H1 (cell line): ENCODE data around the gene CWC25. TPM values are rescaled to one million over a fixed set of nuclear protein-coding genes. Genes with fewer than 3 reads are reported as not detected.

ENCODE experiments used
- CTCF ChIA-PET: fragments of 300-600 bp; sonication (Branson Sonifier 250); formaldehyde crosslinking; loops from one replicate; lab custom pipeline; 2021; ENCODE audit not compliant: partially characterized antibody; lab: Charles Lee
- POLR2A ChIA-PET: fragments of 300-600 bp; sonication (Branson Sonifier 250); formaldehyde crosslinking; loops from one replicate; lab custom pipeline; 2021; ENCODE audit warnings: inconsistent platforms; ENCODE audit not compliant: partially characterized antibody; lab: Charles Lee
- DNase-seq, 2 experiments: peaks; one replicate each; pipeline versions ENCODE4 v3.0.0 to v3.0.0-alpha.2; 2010 to 2022; ENCODE audit warnings: low spot score in 2 of 2, low read depth in 1 of 2, mixed read lengths in 1 of 2
- FAIRE-seq: peaks from 2 replicates; lab custom pipeline; 2011; peaks lifted over from hg19 to GRCh38; lab: Jason Lieb, UNC
- H2AFZ ChIP-seq: 2 replicates; pipeline ENCODE4 v1.8.1; 2012; ENCODE audit warnings: low read length, inconsistent platforms
- H2AK5ac ChIP-seq: 2 replicates; pipeline ENCODE4 v1.6.1; 2013; ENCODE audit warnings: low read depth, low read length
- H2BK120ac ChIP-seq: replicated peaks from 2 replicates; pipeline ENCODE3; 2013; ENCODE audit warnings: low read depth, low read length, inconsistent platforms
- H2BK12ac ChIP-seq: 2 replicates; pipeline ENCODE4 v1.6.1; 2013; ENCODE audit warnings: low read depth, low read length
- H2BK15ac ChIP-seq: 2 replicates; pipeline ENCODE4 v1.6.1; 2013; ENCODE audit warnings: low read length
- H2BK20ac ChIP-seq: 2 replicates; pipeline ENCODE4 v1.6.1; 2013; ENCODE audit warnings: low read length
- H2BK5ac ChIP-seq: 2 replicates; pipeline ENCODE4 v1.6.1; 2013; ENCODE audit warnings: low read depth, low read length
- H3K14ac ChIP-seq: 2 replicates; pipeline ENCODE4 v1.6.1; 2013; ENCODE audit warnings: inconsistent platforms; ENCODE audit not compliant: insufficient read length
- H3K18ac ChIP-seq: 2 replicates; pipeline ENCODE4 v1.6.1; 2013; ENCODE audit warnings: low read length; ENCODE audit errors: extremely low read depth
- H3K23ac ChIP-seq: 2 replicates; pipeline ENCODE4 v1.6.1; 2013; ENCODE audit warnings: inconsistent platforms; ENCODE audit not compliant: insufficient read length
- H3K23me2 ChIP-seq: 2 replicates; pipeline ENCODE4 v1.6.1; 2013; ENCODE audit warnings: low read depth, low read length
- H3K27ac ChIP-seq: 2 replicates; pipeline ENCODE4 v1.6.1; 2011; ENCODE audit warnings: low read depth, low read length, inconsistent platforms
- H3K27me3 ChIP-seq, 4 experiments: replicated peaks in 1 of 4; 1 replicate in 1 of 4; 2 replicates in 3 of 4; pipeline versions ENCODE4 v1.6.1 to v1.8.1; 2011 to 2013; ENCODE audit warnings: low read length in 3 of 4, mild to moderate bottlenecking in 3 of 4, inconsistent platforms in 2 of 4, mixed read lengths in 2 of 4, moderate library complexity in 1 of 4; ENCODE audit not compliant: control insufficient read depth in 3 of 4, insufficient read depth in 3 of 4; ENCODE audit errors: extremely low read depth in 1 of 4
- H3K36me3 ChIP-seq, 4 experiments: 2 replicates each; pipeline versions ENCODE4 v1.6.1 to v1.8.1; 2011 to 2013; ENCODE audit warnings: mild to moderate bottlenecking in 4 of 4, low read length in 3 of 4, moderate library complexity in 2 of 4, control low read depth in 1 of 4, inconsistent platforms in 1 of 4; ENCODE audit not compliant: insufficient read depth in 4 of 4, control insufficient read depth in 2 of 4
- H3K4ac ChIP-seq: replicated peaks from 2 replicates; pipeline ENCODE3; 2013; ENCODE audit warnings: low read length, low read depth, mixed read lengths, inconsistent platforms; ENCODE audit not compliant: insufficient read length
- H3K4me1 ChIP-seq, 4 experiments: replicated peaks in 1 of 4; 1 replicate in 1 of 4; 2 replicates in 3 of 4; pipeline versions ENCODE4 v1.6.1 to v1.8.1; 2011 to 2013; ENCODE audit warnings: low read length in 3 of 4, inconsistent platforms in 2 of 4, mixed read lengths in 1 of 4; ENCODE audit not compliant: insufficient read depth in 4 of 4, control insufficient read depth in 3 of 4
- H3K4me2 ChIP-seq, 2 experiments: 2 replicates each; pipeline versions ENCODE4 v1.6.1 to v1.8.1; 2011 to 2013; ENCODE audit warnings: low read depth in 2 of 2, low read length in 2 of 2, control low read depth in 1 of 2, inconsistent platforms in 1 of 2, mild to moderate bottlenecking in 1 of 2; ENCODE audit not compliant: insufficient read depth in 1 of 2
- H3K4me3 ChIP-seq, 4 experiments: fragments of 200-600, 300-600 bp in 1 of 4; sonication (generic), shearing (Covaris generic), sonication (Bioruptor Twin) in 1 of 4; 2 replicates each; pipeline versions ENCODE4 v1.5.1 to v1.8.1; 2011 to 2016; ENCODE audit warnings: low read length in 4 of 4, low read depth in 3 of 4, control low read depth in 2 of 4, inconsistent platforms in 2 of 4, mild to moderate bottlenecking in 2 of 4, mixed read lengths in 1 of 4, moderate library complexity in 1 of 4; ENCODE audit not compliant: insufficient read depth in 2 of 4; ENCODE audit errors: extremely low read depth in 1 of 4
- H3K56ac ChIP-seq: replicated peaks from 2 replicates; pipeline ENCODE3; 2013; ENCODE audit warnings: low read depth, mild to moderate bottlenecking, mixed read lengths, low read length, inconsistent platforms; ENCODE audit not compliant: insufficient read length
- H3K79me1 ChIP-seq: 2 replicates; pipeline ENCODE4 v1.6.1; 2013; ENCODE audit warnings: low read depth, low read length, control low read depth
- H3K79me2 ChIP-seq, 2 experiments: 2 replicates each; pipeline versions ENCODE4 v1.6.1 to v1.8.1; 2012 to 2013; ENCODE audit warnings: low read length in 2 of 2, mild to moderate bottlenecking in 2 of 2, inconsistent platforms in 1 of 2; ENCODE audit not compliant: insufficient read depth in 2 of 2, control insufficient read depth in 1 of 2
- H3K9ac ChIP-seq, 4 experiments: replicated peaks in 1 of 4; 1 replicate in 1 of 4; 2 replicates in 3 of 4; pipeline versions ENCODE4 v1.6.1 to v1.8.1; 2011 to 2013; ENCODE audit warnings: low read depth in 3 of 4, low read length in 3 of 4, control low read depth in 2 of 4, mild to moderate bottlenecking in 2 of 4, moderate library complexity in 2 of 4, inconsistent platforms in 1 of 4; ENCODE audit errors: extremely low read depth in 1 of 4
- H3K9me3 ChIP-seq, 2 experiments: 2 replicates each; pipeline versions ENCODE4 v1.6.1 to v1.8.1; 2012 to 2013; ENCODE audit warnings: mild to moderate bottlenecking in 2 of 2, moderate library complexity in 2 of 2, control low read depth in 1 of 2, inconsistent platforms in 1 of 2, low read depth in 1 of 2, low read length in 1 of 2, mixed read lengths in 1 of 2; ENCODE audit not compliant: insufficient read depth in 2 of 2
- H4K20me1 ChIP-seq, 2 experiments: replicated peaks in 1 of 2; 2 replicates each; pipeline versions ENCODE3 to v1.8.1; 2011 to 2013; ENCODE audit warnings: inconsistent platforms in 2 of 2, low read length in 2 of 2, mild to moderate bottlenecking in 1 of 2; ENCODE audit not compliant: insufficient read depth in 2 of 2, control insufficient read depth in 1 of 2
- H4K5ac ChIP-seq: 2 replicates; pipeline ENCODE4 v1.6.1; 2013; ENCODE audit warnings: low read length, low read depth, mixed read lengths, inconsistent platforms; ENCODE audit not compliant: insufficient read length
- H4K8ac ChIP-seq: 2 replicates; pipeline ENCODE4 v1.8.0; 2013; ENCODE audit warnings: mild to moderate bottlenecking, moderate library complexity, low read length, inconsistent platforms; ENCODE audit not compliant: insufficient read depth; ENCODE audit errors: extremely low read depth
- H4K91ac ChIP-seq: replicated peaks from 2 replicates; pipeline ENCODE3; 2013; ENCODE audit warnings: low read length, mixed read lengths, inconsistent platforms; ENCODE audit not compliant: insufficient read length
- BACH1 ChIP-seq: IDR thresholded peaks from 2 replicates; pipeline ENCODE4 v1.6.1; 2012; ENCODE audit warnings: low read length, improper control_type of control experiment
- CEBPB ChIP-seq: IDR thresholded peaks from 2 replicates; pipeline ENCODE4 v1.6.1; 2012; ENCODE audit warnings: low read depth, low read length
- EP300 ChIP-seq, 2 experiments: IDR thresholded peaks; 1 replicate in 1 of 2; 2 replicates in 1 of 2; pipeline ENCODE4 v1.6.1; 2011 to 2012; ENCODE audit warnings: low read depth in 2 of 2, low read length in 2 of 2, mild to moderate bottlenecking in 2 of 2, borderline replicate concordance in 1 of 2, inconsistent platforms in 1 of 2, moderate library complexity in 1 of 2
- FOSL1 ChIP-seq: IDR thresholded peaks from 2 replicates; pipeline ENCODE4 v1.6.1; 2011; ENCODE audit warnings: mild to moderate bottlenecking, low read depth, low read length, moderate library complexity; ENCODE audit not compliant: insufficient read depth
- HDAC2 ChIP-seq, 2 experiments: fragments of 300-600 bp in 1 of 2; sonication (generic) in 1 of 2; IDR thresholded peaks; 2 replicates each; pipeline ENCODE4 v1.6.1; 2011 to 2012; ENCODE audit warnings: low read depth in 2 of 2, low read length in 2 of 2, mild to moderate bottlenecking in 2 of 2, moderate library complexity in 2 of 2, borderline replicate concordance in 1 of 2, inconsistent platforms in 1 of 2
- MAFK ChIP-seq: IDR thresholded peaks from 2 replicates; pipeline ENCODE4 v1.6.1; 2012; ENCODE audit warnings: low read depth, mild to moderate bottlenecking, improper control_type of control experiment, low read length
- NANOG ChIP-seq: IDR thresholded peaks from 2 replicates; pipeline ENCODE4 v1.6.1; 2011; ENCODE audit warnings: low read length, low read depth, mild to moderate bottlenecking, inconsistent platforms; ENCODE audit not compliant: insufficient read depth, poor library complexity, severe bottlenecking
- RAD21 ChIP-seq, 2 experiments: IDR thresholded peaks in 1 of 2; conservative IDR thresholded peaks in 1 of 2; 2 replicates each; pipeline ENCODE4 v1.6.1; 2011; ENCODE audit warnings: low read depth in 2 of 2, low read length in 2 of 2, improper control_type of control experiment in 1 of 2, inconsistent platforms in 1 of 2, mild to moderate bottlenecking in 1 of 2, moderate library complexity in 1 of 2
- SIN3A ChIP-seq, 2 experiments: IDR thresholded peaks in 1 of 2; conservative IDR thresholded peaks in 1 of 2; 2 replicates each; pipeline ENCODE4 v1.6.1; 2011 to 2012; ENCODE audit warnings: low read length in 2 of 2, improper control_type of control experiment in 1 of 2, low read depth in 1 of 2, mild to moderate bottlenecking in 1 of 2
- SP2 ChIP-seq: IDR thresholded peaks from 2 replicates; pipeline ENCODE4 v1.6.1; 2012; ENCODE audit warnings: mild to moderate bottlenecking, low read length, inconsistent platforms
- WGBS, 2 experiments: shearing (Covaris generic) in 1 of 2; methylation state at CpG; one replicate each; pipeline versions ENCODE4 v1.1.6 to v1.1.7; 2013 to 2015; ENCODE audit warnings: low lambda C conversion rate in 2 of 2, mixed read lengths in 2 of 2, inconsistent platforms in 1 of 2, low coverage in 1 of 2, missing lambda C conversion rate in 1 of 2; ENCODE audit not compliant: insufficient replicate concordance in 2 of 2, insufficient coverage in 1 of 2, insufficient read length in 1 of 2; ENCODE audit errors: extremely low coverage in 1 of 2, missing lambda C conversion rate in 1 of 2; 5-methylcytosine and 5-hydroxymethylcytosine counted together
- polyA plus RNA-seq, 7 experiments: library from polyadenylated mRNA; depleted of rRNA in 3 of 7; stranded (reverse) in 5 of 7; unstranded in 2 of 7; fragments of >200 nt in 5 of 7; fragments of 200-250 nt in 2 of 7; gene quantifications; 1 replicate in 5 of 7; 2 replicates in 1 of 7; 4 replicates in 1 of 7; pipeline versions ENCODE4 v1.2.1 to v1.2.3, GENCODE V29; 2011 to 2013; ENCODE audit warnings: missing spikeins in 2 of 7, mixed read lengths in 2 of 7
- total RNA-seq: library from RNA; stranded (reverse); fragmentation: NEBNext Ultra II Directional; extraction: Animal tissue kit (Norgen Biotek cat#: 25700); gene quantifications from 2 replicates; pipeline ENCODE4 v1.2.1, GENCODE V29; 2021

Gene CWC25
- total and polyA plus RNA-seq, 2 of the 8 experiments (the other 6 are each of a cell fraction or from before 2014, with no cell fraction given), result 11.1 to 13.1 TPM

- no peak overlapping the region for H4K5ac ChIP-seq
- no peak overlapping the region for H4K8ac ChIP-seq
- no peak overlapping the region for H2AK5ac ChIP-seq
- H2AFZ ChIP-seq, result no peak overlapping the region
- H2BK12ac ChIP-seq, result no peak overlapping the region
- no peaks in the 10 kb centered on the region for H3K27me3 ChIP-seq
- H3K4me3 ChIP-seq, result no peak overlapping the region
- H3K4me1 ChIP-seq, result peaks cover 0 to 6% (median 0%) of the 10 kb centered on the region in 4 experiments; a peak in 4 of 7 replicates
- H3K9me3 ChIP-seq, result no peaks in the 10 kb centered on the region
- FAIRE-seq (no peak), DNase-seq (no peak)
- no peak overlapping the region for H3K14ac ChIP-seq
- H2BK15ac ChIP-seq, result no peak overlapping the region
- H3K18ac ChIP-seq, result no peak overlapping the region
- no peak overlapping the region for H2BK5ac ChIP-seq
- no peak overlapping the region for H3K56ac ChIP-seq
- no peaks in the 10 kb centered on the region for H3K79me2 ChIP-seq
- ChIA-PET POLR2A (interaction anchor here (0.6 to 24.3 kb wide), 3 partner anchors 8 to 58 kb away, joined by 3 to 468 read pairs (median 4); partner anchors contain the start of gene RPL23), CTCF (interaction anchor here (0.6 to 2.1 kb wide), 10 partner anchors 8 to 378 kb away, joined by 3 to 9 read pairs (median 3); partner anchors contain the start of gene RPL23)
- H3K23me2 ChIP-seq, result peaks cover 8% of the 10 kb centered on the region
- no peak overlapping the region for H3K23ac ChIP-seq
- H3K36me3 ChIP-seq, result no peaks in the 10 kb centered on the region
- no peak overlapping the region for H3K27ac ChIP-seq
- no peak overlapping the region for H3K9ac ChIP-seq
- no peak overlapping the region for H2BK20ac ChIP-seq
- no peaks in the 10 kb centered on the region for H4K20me1 ChIP-seq
- H3K4ac ChIP-seq, result no peak overlapping the region
- no peaks in the 10 kb centered on the region for H3K79me1 ChIP-seq
- H2BK120ac ChIP-seq, result no peak overlapping the region
- no peak overlapping the region for H4K91ac ChIP-seq
- H3K4me2 ChIP-seq, result no peak overlapping the region
- 71% methylated on average over 9 of the region's 11 CpGs; no CpG with 5 or more reads in 1 of the 2 experiments for WGBS, 2 experiments
- no peak for TF ChIP-seq EP300 (IDR thresholded peaks at IDR 0.05; ENCODE audit: borderline replicate concordance in 1 of 2, low read depth in 2 of 2, low read length in 2 of 2)
- TF ChIP-seq BACH1, result no peak
- TF ChIP-seq SP2, result no peak
- no peak for TF ChIP-seq NANOG
- no peak for TF ChIP-seq FOSL1
- no peak for TF ChIP-seq CEBPB
- peak; percentile 64 for TF ChIP-seq RAD21 (IDR thresholded peaks at IDR 0.05 in 1 of 2, conservative IDR thresholded peaks at IDR 0.05 in 1 of 2; ENCODE audit: low read depth in 2 of 2, low read length in 2 of 2)
- TF ChIP-seq MAFK, result no peak
- 0 out of 4 replicates have a peak, but pooled peaks of 1 of the 2 experiments have one; percentile 35 for TF ChIP-seq SIN3A (conservative IDR thresholded peaks at IDR 0.05 in 1 of 2, IDR thresholded peaks at IDR 0.05 in 1 of 2; ENCODE audit: low read depth in 1 of 2, low read length in 2 of 2)
- TF ChIP-seq HDAC2 (IDR thresholded peaks at IDR 0.05; ENCODE audit: borderline replicate concordance in 1 of 2, low read depth in 2 of 2, low read length in 2 of 2), result no peak
Observed at GRCh38 chr17:38864636-38865398, 39.7 kb upstream of the CWC25 start.
